ENCODE results near the gene RAP1B. TPM values are rescaled to one million over a fixed set of nuclear protein-coding genes. Genes with fewer than 3 reads are reported as not detected.

Gene RAP1B
- total and polyA plus RNA-seq, 2 donors (not counting 3 experiments of a cell fraction or from before 2014, with no cell fraction given), result 147 to 174 TPM

- intact Hi-C loops (cut with micrococcal nuclease) (no loop called here), dilution Hi-C loops (cut with MboI; ENCODE audit: extremely low pct_ligation_motif_present, low sequenced_read_pairs) (no loop called here)
- Histone ChIP-seq H3K79me2 (ENCODE audit: control insufficient read depth, insufficient read depth, low read length) (no peaks in the 10 kb centered on the region), H3K9me1 (replicated peaks; ENCODE audit: control insufficient read depth, extremely low read depth, insufficient read depth, low read length) (no peaks in the 10 kb centered on the region), H4K20me1 (replicated peaks; ENCODE audit: control insufficient read depth, extremely low read depth, insufficient read depth, low read length) (no peaks in the 10 kb centered on the region), H3K27me3 (ENCODE audit: control insufficient read depth in 2 of 2, insufficient read depth in 2 of 2, low read length in 2 of 2) (no peaks in the 10 kb centered on the region), H3K27ac (ENCODE audit: insufficient read depth, low read depth, low read length) (no peak overlapping the region), H3K4me2 (ENCODE audit: insufficient read depth, low read length) (no peak overlapping the region), H3K36me3 (ENCODE audit: control insufficient read depth in 2 of 2, extremely low read depth in 1 of 2, insufficient read depth in 2 of 2, low read length in 2 of 2) (no peaks in the 10 kb centered on the region), H3K4me1 (ENCODE audit: control insufficient read depth, extremely low read depth, insufficient read depth, low read length) (no peaks in the 10 kb centered on the region), H3K9ac (replicated peaks; ENCODE audit: extremely low read depth, insufficient read depth, low read length) (no peak overlapping the region), H3K9me3 (replicated peaks; ENCODE audit: control insufficient read depth, insufficient read depth, low read length) (no peaks in the 10 kb centered on the region), H2AFZ (ENCODE audit: low read depth, low read length) (no peak overlapping the region), H3K4me3 (replicated peaks in 1 of 3; ENCODE audit: insufficient read depth in 1 of 3, low read depth in 1 of 3, low read length in 3 of 3) (no peak overlapping the region)
- TF ChIP-seq POLR2A (IDR thresholded peaks at IDR 0.05; ENCODE audit: low read depth, low read length) (no peak), GATA2 (IDR thresholded peaks at IDR 0.05; ENCODE audit: insufficient read depth, insufficient read length, low read depth, low read length) (no peak), POLR2AphosphoS5 (IDR thresholded peaks at IDR 0.05; ENCODE audit: insufficient read depth, low read depth, low read length) (no peak)
- TF ChIP-seq, protein P1, sequence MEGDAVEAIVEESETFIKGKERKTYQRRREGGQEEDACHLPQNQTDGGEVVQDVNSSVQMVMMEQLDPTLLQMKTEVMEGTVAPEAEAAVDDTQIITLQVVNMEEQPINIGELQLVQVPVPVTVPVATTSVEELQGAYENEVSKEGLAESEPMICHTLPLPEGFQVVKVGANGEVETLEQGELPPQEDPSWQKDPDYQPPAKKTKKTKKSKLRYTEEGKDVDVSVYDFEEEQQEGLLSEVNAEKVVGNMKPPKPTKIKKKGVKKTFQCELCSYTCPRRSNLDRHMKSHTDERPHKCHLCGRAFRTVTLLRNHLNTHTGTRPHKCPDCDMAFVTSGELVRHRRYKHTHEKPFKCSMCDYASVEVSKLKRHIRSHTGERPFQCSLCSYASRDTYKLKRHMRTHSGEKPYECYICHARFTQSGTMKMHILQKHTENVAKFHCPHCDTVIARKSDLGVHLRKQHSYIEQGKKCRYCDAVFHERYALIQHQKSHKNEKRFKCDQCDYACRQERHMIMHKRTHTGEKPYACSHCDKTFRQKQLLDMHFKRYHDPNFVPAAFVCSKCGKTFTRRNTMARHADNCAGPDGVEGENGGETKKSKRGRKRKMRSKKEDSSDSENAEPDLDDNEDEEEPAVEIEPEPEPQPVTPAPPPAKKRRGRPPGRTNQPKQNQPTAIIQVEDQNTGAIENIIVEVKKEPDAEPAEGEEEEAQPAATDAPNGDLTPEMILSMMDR (IDR thresholded peaks at IDR 0.05; ENCODE audit: extremely low read depth in 1 of 2, insufficient read depth in 1 of 2, low read depth in 1 of 2, low read length in 2 of 2), result no peak
- TF ChIP-seq, protein P2, sequence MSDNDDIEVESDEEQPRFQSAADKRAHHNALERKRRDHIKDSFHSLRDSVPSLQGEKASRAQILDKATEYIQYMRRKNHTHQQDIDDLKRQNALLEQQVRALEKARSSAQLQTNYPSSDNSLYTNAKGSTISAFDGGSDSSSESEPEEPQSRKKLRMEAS (IDR thresholded peaks at IDR 0.05; ENCODE audit: insufficient read depth, insufficient read length), result no peak
- ChIA-PET POLR2A (no interaction called here), CTCF (no interaction called here)
- DNase-seq (ENCODE audit: low read depth, low spot score) (no peak), FAIRE-seq (no peak)
- BruUV-seq (replicated peaks), result no TSS peak
Observed at GRCh38 chr12:68581926-68582325, 28.8 kb upstream of the RAP1B start.

DNA sequence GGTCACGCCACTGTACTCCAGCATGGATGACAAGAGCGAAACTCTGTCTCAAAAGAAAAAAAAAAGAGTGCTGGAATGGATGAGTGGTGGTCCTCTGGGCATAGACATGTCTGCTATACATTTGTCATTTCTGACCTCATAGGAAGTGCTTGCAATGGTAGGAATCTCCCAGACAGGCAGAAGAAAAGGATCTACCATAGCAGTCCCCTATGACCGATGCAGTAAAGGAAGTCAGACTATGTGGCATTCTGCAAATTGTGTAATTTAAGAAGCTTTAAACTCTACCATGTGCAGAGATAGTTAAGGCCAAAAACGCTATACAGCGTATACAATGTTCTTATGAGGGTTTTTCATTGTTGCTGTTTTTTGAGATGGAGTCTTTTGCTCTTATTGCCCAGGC, 24.7 kb upstream of the RAP1B start:
- H3K27me3 ChIP-seq (ENCODE audit: control insufficient read depth in 2 of 2, insufficient read depth in 2 of 2, low read length in 2 of 2), result no peaks in the 10 kb centered on the region
- no peak overlapping the region for H3K4me3 ChIP-seq (replicated peaks in 1 of 3; ENCODE audit: insufficient read depth in 1 of 3, low read depth in 1 of 3, low read length in 3 of 3)
- dilution Hi-C loops (cut with MboI; ENCODE audit: extremely low pct_ligation_motif_present, low sequenced_read_pairs), result no loop called here
- TF ChIP-seq GATA2 (IDR thresholded peaks at IDR 0.05; ENCODE audit: insufficient read depth, insufficient read length, low read depth, low read length), result no peak
- no peak for TF ChIP-seq MYC (IDR thresholded peaks at IDR 0.05; ENCODE audit: low read depth, low read length)
- TF ChIP-seq POLR2AphosphoS5 (IDR thresholded peaks at IDR 0.05; ENCODE audit: insufficient read depth, low read depth, low read length), result no peak
- TF ChIP-seq, protein P1 (IDR thresholded peaks at IDR 0.05; ENCODE audit: extremely low read depth in 1 of 2, insufficient read depth in 1 of 2, low read depth in 1 of 2, low read length in 2 of 2), result no peak
- TF ChIP-seq EZH2 (IDR thresholded peaks at IDR 0.05; ENCODE audit: borderline replicate concordance, low read depth, low read length, severe bottlenecking), result no peak
- no peak for TF ChIP-seq FOS (IDR thresholded peaks at IDR 0.05; ENCODE audit: borderline replicate concordance, insufficient read depth, low read length)
- no peak for TF ChIP-seq JUN (IDR thresholded peaks at IDR 0.05; ENCODE audit: borderline replicate concordance, insufficient read depth, insufficient read length, low read depth)
- TF ChIP-seq, protein P2 (IDR thresholded peaks at IDR 0.05; ENCODE audit: insufficient read depth, insufficient read length), result no peak
- no peak for TF ChIP-seq POLR2A (IDR thresholded peaks at IDR 0.05; ENCODE audit: low read depth, low read length)
- no peak overlapping the region for H3K9ac ChIP-seq (replicated peaks; ENCODE audit: extremely low read depth, insufficient read depth, low read length)
- H3K27ac ChIP-seq (ENCODE audit: insufficient read depth, low read depth, low read length), result no peak overlapping the region
- H3K9me1 ChIP-seq (replicated peaks; ENCODE audit: control insufficient read depth, extremely low read depth, insufficient read depth, low read length), result no peaks in the 10 kb centered on the region
- no peak overlapping the region for H2AFZ ChIP-seq (ENCODE audit: low read depth, low read length)
- BruUV-seq (replicated peaks), result no TSS peak
- intact Hi-C loops (cut with micrococcal nuclease), result no loop called here
- no peaks in the 10 kb centered on the region for H3K36me3 ChIP-seq (ENCODE audit: control insufficient read depth in 2 of 2, extremely low read depth in 1 of 2, insufficient read depth in 2 of 2, low read length in 2 of 2)
- no peak overlapping the region for H3K4me2 ChIP-seq (ENCODE audit: insufficient read depth, low read length)
- DNase-seq (ENCODE audit: low read depth, low spot score) (no peak), FAIRE-seq (no peak)
- ChIA-PET CTCF (interaction anchor here (1.1 to 1.6 kb wide), 3 partner anchors 11 to 21 kb away, joined by 3 to 4 read pairs (median 3); no protein-coding TSS in a partner anchor), POLR2A (no interaction called here)
- H3K79me2 ChIP-seq (ENCODE audit: control insufficient read depth, insufficient read depth, low read length), result no peaks in the 10 kb centered on the region
- no peaks in the 10 kb centered on the region for H3K4me1 ChIP-seq (ENCODE audit: control insufficient read depth, extremely low read depth, insufficient read depth, low read length)
- no peaks in the 10 kb centered on the region for H4K20me1 ChIP-seq (replicated peaks; ENCODE audit: control insufficient read depth, extremely low read depth, insufficient read depth, low read length)
- no peaks in the 10 kb centered on the region for H3K9me3 ChIP-seq (replicated peaks; ENCODE audit: control insufficient read depth, insufficient read depth, low read length)
